ENCODE results near the gene GIT2.

GRCh38 chr12:109999983-110000505 is 3.9 kb upstream of the GIT2 start:
- TF ChIP-seq EZH2 (IDR thresholded peaks at IDR 0.05; ENCODE audit: low read depth): no peak
- TF ChIP-seq, protein P1, sequence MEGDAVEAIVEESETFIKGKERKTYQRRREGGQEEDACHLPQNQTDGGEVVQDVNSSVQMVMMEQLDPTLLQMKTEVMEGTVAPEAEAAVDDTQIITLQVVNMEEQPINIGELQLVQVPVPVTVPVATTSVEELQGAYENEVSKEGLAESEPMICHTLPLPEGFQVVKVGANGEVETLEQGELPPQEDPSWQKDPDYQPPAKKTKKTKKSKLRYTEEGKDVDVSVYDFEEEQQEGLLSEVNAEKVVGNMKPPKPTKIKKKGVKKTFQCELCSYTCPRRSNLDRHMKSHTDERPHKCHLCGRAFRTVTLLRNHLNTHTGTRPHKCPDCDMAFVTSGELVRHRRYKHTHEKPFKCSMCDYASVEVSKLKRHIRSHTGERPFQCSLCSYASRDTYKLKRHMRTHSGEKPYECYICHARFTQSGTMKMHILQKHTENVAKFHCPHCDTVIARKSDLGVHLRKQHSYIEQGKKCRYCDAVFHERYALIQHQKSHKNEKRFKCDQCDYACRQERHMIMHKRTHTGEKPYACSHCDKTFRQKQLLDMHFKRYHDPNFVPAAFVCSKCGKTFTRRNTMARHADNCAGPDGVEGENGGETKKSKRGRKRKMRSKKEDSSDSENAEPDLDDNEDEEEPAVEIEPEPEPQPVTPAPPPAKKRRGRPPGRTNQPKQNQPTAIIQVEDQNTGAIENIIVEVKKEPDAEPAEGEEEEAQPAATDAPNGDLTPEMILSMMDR (conservative IDR thresholded peaks at IDR 0.05): no peak
